ENCODE measurements around the gene ACVR1B. TPM values are rescaled to one million over a fixed set of nuclear protein-coding genes. Genes with fewer than 3 reads are reported as not detected.
A peak's percentile ranks its signal among the peaks of the same experiment; 100 is the strongest.

ACVR1B gene
- total RNA-seq, 1 donor from 2014 or later = 58.1 TPM

DNA sequence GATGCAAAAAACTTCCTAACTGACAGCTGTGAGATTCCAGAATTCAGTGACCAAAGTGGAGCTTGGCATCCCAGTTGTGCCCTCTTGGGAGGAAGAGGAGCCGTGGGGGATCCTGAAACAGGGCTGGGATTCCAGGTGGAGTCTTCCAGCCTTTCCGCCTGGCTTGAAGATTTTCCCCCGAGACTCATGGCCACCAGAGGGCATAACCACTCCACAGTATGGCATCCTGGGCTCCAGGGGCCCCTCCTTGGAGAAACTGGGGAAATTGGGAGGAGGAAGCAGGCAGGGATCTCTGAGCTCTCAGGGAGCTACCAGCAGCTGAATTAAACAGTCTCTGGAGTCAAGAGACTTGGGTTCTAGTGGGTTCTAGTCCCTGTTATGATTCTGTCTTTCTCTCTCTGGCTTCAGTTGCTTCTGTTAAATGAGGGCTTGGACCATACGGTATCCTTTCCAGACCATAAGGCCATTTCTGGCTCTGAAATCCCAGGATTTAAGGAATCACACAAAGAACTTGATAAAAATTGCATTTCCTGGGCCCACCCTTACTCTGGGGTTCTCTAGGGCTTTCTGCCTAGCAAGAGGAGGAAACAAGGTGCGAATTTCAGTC, 52.6 kb downstream of the ACVR1B start:
- peak; percentile 32 for DNase-seq (ENCODE audit: low read depth)

DNA sequence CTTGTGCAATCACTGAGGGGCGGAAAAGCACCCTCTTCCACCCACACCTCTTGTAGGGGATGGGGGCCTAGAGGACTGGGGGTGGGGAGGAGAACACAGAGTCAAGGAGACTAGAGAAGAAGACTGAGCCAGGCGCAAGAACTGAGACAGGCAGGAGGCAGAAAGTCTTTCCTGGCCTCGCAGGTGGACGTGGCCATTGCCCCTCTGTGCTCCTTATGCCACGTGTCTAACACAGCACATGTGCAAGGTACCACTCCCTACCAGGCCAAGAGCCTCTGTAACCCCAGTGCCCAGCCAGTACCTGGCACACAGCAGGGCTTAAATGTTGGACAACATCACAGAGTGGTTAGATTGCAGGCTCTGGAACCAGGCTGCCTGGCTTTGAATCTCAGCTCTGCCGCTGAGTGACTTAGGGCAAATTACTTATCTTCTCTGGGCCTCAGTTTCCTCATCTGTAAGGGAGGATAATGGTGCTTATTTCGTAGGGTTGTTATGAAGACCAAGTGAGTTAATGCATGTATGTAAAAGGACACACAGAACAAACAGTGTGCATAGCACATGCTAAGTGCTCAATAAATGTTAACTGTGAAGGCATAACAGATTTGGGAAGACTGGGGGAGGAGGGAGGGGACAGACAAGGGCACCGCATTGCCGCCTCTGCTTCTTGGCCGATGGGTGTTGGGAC, 53.9 kb downstream of the ACVR1B start:
- DNase-seq (ENCODE audit: low read depth) = no peak

- DNase-seq (ENCODE audit: low read depth) = no peak
These were observed 54.6 kb downstream of the ACVR1B start for GRCh38 chr12:52005903-52006703.

GRCh38 chr12:52006726-52007157, 55.2 kb downstream of the ACVR1B start, which contains the start of gene TAMALIN:
TSS of gene TAMALIN (plus strand) at chr12:52006946. CDS start at chr12:52007020, 74 bp downstream.
- no peak for DNase-seq (ENCODE audit: low read depth)

- no peak for DNase-seq (ENCODE audit: low read depth)
These were observed 55.8 kb downstream of the ACVR1B start for GRCh38 chr12:52007158-52007921.

DNA sequence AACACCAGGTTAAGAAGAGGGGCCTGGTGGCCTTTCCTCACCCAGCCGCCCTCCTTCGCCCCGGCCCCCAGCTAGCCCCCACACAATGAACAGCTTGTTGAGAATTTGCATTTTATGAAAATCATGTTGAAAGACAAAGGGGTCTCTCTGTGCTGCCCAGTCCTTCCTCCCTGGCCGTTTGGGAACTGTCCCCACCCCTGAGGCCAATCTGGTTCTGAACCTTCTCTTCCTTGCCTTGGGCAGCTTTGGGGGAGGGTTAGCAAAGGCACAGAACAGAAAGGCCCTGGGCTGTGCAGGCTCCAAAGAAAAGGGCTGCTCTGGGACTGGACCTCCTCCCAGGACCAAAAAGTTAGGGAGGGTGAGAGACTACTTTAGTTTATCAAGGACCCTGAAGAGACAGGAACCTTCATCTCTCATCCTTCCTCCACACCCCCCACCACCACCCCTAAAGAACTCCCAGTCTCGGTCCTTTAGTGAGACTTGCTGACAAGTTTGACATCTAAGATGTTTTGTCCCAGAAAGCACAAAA, 56.5 kb downstream of the ACVR1B start:
- DNase-seq (ENCODE audit: low read depth) = no peak

GRCh38 chr12:52009081-52009751, 57.7 kb downstream of the ACVR1B start:
- DNase-seq (ENCODE audit: low read depth) = no peak

DNA sequence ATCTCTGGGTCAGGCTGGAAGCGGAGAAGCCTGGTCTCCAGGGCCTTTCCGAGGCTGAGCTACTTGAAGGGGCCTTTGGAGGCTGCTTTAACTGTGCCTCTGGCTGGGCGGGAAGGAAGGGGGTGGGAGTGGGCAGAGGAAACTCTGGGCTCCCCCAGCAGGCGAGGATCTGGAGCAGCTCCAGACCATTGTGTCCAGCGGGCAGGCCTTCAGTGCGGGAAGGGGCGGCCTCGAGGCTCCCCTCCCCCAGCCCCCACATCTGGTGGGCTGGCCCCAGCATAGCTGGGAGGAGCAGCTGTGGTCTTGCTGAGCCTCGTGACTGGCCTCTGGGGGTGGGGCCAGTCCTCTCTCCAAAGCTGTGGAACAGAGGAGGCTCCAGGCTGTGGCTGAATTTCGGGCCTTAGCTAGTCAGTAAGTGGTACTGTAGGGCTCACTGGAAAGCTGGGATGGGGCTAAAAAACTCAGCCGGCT, 58.7 kb downstream of the ACVR1B start:
- peak; percentile 17 for DNase-seq (ENCODE audit: low read depth)

DNA sequence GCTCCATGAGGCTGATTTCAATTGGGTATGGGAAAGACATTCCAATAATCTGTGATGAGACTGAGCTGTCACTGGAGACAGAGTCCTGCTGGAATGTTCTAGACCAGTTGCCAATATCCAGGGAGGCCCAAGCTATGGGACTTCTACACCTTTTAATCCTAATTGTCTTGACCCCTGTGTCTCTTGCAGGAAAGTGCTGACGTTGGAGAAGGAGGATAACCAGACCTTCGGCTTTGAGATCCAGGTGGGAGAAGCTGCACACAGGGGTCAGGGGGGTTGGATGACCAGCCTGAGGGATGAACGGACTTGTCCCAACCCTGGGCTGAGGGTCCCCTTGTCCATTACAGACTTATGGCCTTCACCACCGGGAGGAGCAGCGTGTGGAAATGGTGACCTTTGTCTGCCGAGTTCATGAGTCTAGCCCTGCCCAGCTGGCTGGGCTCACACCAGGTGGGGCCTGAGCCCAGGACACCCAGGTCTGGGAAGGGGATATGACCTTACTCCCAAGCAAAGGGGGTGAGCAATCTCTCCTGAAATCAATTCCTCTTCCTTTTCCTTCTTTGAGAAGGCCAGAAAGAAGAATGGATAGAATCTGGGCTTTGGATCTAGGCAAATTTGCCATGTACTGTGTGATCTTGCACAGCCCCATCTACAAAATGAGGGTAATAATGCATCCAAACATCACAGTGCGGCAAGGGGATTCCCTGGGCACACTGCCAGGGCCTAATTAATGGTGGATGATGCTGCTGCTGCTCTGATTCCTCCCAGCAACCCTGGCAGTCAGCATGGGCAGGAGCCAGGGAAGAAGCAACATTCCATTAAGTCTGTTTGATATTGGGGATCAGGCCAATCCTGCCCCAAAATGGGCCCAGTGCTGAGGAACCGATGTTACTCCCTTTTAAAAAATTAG, 59.4 kb downstream of the ACVR1B start:
- no peak for DNase-seq (ENCODE audit: low read depth)

GRCh38 chr12:52011602-52012214, 60.2 kb downstream of the ACVR1B start:
- no peak for DNase-seq (ENCODE audit: low read depth)

DNA sequence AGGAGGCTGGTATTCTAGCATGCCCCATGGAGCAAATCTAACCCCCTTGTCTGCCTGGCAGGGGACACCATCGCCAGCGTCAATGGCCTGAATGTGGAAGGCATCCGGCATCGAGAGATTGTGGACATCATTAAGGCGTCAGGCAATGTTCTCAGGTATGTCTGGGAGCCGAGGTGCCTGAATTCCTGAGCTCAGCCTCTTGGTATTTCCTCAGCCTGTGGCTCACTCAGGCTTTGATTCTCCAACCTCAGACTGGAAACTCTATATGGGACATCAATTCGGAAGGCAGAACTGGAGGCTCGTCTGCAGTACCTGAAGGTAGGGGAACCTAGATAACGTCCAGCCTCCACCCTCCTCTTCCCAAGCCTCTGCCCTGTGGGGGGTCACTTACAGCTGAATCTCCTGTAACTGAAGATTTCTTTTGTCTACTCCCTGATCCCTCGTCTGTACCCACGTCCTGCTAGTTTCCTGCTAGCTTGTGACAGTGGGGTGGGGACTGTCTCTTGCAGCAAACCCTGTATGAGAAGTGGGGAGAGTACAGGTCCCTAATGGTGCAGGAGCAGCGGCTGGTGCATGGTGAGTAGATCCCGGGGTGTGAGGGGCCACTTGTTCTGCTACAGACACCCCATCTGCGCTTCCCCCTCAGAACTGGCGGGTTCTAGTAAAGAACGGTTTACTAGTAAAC, 62.3 kb downstream of the ACVR1B start:
- no peak for DNase-seq (ENCODE audit: low read depth)

GRCh38 chr12:52014567-52015530, 63.4 kb downstream of the ACVR1B start:
- DNase-seq (ENCODE audit: low read depth) = no peak

GRCh38 chr12:52015532-52016041, 64.1 kb downstream of the ACVR1B start:
- DNase-seq (ENCODE audit: low read depth) = no peak

- no peak for DNase-seq (ENCODE audit: low read depth)
These were observed 67.1 kb downstream of the ACVR1B start for GRCh38 chr12:52018433-52019112.

GRCh38 chr12:52019113-52019770, 67.7 kb downstream of the ACVR1B start:
- DNase-seq (ENCODE audit: low read depth) = peak; percentile 72

Data from renal cortical epithelial cell (primary cell).